OCI-LY7 (cell line): ENCODE data around the gene TNPO2.

Experiments
- CTCF ChIP-seq: fragments of 200-600 bp; sonication (generic); conservative IDR thresholded peaks from 2 replicates; pipeline ENCODE4 v1.5.1; 2014; ENCODE audit warnings: mild to moderate bottlenecking, antibody characterized with exemption, low read length, moderate library complexity, mixed read lengths
- EZH2phosphoT487 ChIP-seq: fragments of 200-600 bp; sonication (generic); IDR thresholded peaks from 2 replicates; pipeline ENCODE4 v1.6.1; 2018; ENCODE audit warnings: low read depth, borderline replicate concordance, mild to moderate bottlenecking, mixed run types, antibody characterized with exemption, low read length, moderate library complexity, mixed read lengths

GRCh38 chr19:12689581-12690216 is 34.0 kb downstream of the TNPO2 start:
- TF ChIP-seq CTCF (no peak), EZH2phosphoT487 (no peak)
